NCI-H526 treated with DMSO at 0.1 percent for 48 hours (cell line): ENCODE results near the gene DLG4.

Experiments used
- DNase-seq: peaks from one replicate; lab custom pipeline; 2025; lab: John Stamatoyannopoulos, UW

Gene DLG4

DNA sequence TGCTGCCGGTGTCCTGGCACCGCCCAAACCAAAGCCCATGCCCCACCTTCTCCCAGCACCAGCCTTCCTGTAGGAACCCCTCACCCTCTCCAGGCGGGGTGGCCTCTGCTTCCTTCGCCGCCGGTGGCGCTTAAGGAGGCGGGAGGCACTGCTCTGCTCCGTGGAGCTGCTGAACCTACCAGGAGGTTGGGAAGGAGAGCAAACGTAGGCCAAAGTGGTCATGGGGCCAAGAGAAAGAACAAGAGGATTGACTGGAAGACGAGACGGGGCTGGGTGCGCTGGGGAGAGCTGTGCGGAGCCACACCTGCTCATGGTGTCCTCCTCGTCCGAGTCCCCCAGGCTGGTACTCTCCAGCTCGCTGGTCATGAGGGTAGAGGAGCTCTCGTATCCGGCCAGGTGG, 9.9 kb upstream of the DLG4 start:
- no peak for DNase-seq

DNA sequence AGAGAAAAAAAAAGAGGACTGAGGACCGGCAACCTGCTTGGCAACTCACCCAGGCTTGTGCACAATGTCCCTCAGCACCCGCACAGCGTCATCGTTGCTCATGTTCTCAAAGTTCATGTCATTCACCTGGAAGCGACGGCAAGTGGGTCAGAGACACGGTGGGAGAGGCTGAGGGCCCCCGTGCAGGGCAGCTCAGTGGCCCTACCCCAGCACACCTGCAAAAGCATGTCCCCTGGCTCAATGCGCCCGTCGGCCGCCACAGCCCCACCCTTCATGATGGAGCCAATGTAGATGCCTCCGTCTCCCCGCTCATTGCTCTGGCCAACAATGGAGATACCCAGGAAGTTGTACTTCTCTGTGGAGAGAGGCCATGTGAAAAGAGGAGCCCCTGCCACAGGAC, 9.3 kb upstream of the DLG4 start:
- no peak for DNase-seq

DNA sequence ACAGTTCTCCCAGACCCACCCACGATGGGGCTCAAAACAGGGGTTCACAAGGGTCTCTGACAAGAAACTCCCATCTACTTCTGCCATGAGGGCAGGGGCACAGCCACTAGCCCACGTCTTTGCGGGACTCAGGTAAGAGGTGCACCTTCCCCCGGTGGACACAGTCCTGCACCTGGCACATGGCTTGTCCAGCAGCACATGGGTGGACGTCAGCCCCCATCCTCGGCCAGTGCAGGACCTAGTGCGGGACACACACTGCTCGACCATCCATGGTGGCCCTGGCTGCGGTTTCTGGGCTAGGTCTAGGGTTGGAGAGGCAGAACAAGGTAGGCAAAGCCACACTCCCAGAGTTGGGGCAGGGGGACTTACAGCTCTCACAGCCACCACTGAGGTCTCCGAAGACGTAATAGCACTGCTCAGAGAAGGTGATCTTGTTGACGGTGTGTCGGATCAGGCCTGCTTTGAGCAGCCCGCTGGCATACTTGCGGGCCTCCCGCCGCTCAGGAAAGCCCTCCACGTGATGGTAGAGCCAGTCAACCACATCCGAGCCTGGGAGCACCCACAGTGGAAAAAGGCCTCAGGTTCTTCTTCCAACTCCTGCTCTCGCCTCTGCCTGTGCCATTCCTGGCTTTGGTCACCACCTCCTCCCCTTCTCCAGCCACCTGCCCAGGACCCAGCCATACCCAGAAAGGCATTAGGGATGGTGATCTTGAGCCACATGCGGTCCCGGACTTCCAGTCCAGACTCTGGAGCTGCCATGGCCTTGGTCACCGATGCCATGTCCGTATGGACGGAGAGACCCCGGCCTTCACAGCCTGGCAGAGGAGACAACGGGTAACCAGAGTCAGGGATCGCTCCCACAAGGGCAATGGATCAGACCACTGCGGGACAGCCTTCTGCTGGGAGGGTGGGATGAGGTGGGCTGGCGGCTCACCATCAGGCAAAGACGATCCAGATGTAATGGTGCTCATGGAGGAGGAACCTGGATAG, 7.4 kb upstream of the DLG4 start:
- DNase-seq, result no peak

DNA sequence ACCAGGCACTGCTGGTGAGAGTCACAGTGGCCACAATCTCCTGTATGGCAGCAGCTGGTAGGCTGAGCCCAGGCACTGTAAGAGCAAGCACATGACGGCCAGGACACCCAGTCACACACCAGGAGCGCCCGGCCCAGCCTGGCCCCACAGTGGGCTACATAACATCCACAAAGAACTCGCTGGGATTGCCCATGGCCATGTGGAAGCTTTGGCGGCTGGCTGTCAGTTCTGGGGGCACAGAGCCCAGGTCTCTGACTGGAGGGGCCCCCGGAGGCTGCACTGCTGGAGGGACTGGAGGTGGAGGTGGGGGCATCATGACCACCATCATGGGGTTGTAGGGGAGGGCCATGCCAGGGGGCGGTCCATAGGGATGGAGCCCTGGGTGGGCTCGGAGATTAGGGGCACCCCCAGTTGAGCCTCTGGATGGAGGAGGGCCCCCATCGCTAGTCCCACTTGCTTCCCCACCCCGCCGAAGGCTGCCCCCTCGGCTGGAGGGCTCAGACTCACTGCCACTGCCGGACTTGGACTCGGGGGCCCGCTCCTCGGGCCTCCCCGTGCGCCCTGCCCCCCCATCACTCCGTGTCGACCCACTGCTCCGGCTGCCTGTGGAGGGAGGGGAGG, 6.2 kb upstream of the DLG4 start:
- no peak for DNase-seq

DNA sequence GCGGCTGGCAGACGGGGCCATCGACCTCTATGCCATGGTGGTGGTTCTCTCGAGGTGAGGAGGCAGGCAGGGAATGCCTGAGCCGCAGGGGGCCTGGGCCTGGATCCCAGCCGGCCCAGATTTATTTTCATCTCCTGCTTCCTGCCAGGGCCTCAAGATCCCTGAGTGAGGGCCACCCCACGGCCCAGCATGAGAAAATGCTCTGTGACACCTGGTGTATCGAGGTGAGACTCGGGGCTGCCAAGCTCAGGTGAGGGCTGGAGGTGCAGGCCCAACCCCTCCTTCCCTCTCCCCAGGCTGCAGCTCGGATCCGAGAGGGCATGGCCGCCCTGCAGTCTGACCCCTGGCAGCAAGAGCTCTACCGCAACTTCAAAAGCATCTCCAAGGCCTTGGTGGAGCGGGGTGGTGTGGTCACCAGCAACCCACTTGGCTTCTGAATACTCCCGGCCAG, 5.0 kb upstream of the DLG4 start:
- DNase-seq, result no peak

DNA sequence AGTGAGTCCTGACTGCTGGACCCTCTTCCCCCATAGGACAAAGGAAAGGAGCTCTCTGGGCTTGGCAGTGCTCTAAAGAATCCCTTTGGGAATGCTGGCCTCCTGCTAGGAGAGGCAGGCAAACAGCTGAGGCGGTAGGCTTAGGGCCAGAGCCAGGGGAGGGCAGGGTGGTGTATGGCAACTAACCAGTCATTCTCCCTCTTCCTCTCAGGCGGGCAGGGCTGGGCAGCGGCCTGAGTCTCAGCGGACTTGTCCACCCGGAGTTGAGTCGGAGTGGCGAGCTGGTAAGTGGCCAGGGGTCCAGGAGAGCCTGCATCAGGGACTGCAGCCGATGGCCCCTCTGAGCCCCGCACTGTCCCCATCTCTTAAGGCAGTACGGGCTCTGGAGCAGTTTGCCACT, 4.5 kb upstream of the DLG4 start:
- no peak for DNase-seq

DNA sequence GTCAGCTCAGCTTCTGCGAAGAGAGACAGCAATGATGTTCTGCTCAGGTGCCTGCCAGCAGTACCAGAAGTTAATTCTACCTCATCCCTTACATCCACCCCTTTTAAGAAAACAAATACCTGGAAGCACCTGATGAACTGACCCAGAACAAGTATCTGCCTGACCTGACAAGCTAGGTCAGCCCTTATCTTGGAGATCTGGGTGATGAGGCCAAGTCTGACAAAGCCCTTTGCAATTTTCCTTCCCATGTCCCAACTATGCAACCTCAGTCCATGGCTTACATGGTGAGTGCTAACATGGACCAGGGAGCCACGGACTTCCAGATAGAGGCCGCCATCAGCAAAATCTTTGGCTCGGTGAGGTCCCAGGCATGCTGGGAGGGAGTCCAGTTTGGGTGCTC, 3.7 kb upstream of the DLG4 start:
- DNase-seq, result no peak

DNA sequence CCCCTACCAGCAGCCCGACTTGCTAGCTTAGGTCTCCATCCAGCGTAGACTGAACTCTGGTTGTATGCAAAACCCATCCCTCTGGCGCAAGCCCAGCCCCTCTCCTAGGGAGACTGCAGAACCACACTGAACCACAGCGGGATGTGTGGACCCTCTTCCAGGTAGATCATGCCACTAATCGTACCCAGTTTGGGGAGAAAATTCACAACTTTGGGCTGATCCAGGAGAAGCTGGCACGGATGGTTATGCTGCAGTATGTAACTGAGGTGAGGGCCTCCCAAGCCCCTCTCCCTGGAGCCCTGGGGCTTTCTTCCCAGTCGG, 3.3 kb upstream of the DLG4 start:
- DNase-seq, result no peak

DNA sequence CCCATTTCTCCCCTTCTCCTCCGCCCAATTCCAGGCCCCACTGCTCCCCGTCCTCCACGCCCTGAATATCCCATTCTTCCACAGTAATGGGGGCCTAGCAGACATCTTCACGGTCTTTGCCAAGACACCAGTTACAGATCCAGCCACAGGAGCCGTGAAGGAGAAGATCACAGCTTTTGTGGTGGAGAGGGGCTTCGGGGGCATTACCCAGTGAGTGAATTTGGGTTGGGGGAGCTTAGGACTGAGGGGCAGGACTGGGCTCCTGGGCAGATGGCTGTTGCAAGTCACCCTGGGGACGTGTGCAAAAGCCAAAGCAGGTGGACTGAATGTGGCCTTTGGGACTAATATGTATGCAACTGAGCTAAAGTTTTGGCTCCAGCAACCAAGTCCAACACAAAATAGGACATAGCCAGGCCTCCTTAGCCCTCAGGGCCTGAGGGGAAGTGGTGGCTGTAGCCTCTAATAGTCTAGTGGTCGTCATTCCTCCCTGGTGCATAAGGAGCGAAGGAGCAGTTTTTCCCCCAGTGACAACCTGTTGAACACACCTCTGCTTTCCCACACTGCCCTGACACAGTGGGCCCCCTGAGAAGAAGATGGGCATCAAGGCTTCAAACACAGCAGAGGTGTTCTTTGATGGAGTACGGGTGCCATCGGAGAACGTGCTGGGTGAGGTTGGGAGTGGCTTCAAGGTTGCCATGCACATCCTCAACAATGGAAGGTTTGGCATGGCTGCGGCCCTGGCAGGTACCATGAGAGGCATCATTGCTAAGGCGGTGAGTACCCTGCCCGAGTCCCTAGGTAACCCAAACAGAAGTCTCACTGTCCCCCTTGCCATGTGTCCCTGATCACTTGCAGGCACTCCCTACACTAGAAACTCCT, 2.7 kb upstream of the DLG4 start:
- DNase-seq, result no peak

DNA sequence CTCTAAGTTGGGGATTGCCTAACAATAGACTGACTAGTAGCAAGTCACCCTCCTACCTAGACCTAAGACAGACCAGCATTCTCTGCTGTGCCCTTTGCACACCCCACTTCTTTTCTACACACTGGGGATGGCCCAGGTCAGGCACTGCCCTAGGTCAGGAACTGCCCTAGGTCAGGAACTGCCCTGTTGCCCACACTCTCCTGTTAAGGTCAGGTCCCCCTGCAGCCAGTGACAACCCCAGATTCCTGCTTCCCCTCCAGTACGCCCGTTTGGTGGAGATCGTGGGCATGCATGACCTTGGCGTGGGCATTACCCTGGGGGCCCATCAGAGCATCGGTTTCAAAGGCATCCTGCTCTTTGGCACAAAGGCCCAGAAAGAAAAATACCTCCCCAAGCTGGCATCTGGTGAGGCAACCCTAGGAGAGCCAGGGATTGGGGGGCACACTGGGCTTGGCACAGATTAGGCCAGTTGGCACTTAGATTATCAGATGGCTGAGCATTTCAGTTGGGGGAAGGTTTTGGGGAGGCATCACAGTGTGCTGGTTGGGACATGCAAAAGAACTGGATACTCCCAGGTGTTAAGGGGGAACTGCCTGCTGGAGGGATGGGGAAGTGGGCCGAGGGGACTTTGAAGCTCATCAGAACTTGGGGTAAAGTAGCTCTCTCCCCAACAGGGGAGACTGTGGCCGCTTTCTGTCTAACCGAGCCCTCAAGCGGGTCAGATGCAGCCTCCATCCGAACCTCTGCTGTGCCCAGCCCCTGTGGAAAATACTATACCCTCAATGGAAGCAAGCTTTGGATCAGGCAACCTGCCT, 1.8 kb upstream of the DLG4 start:
- DNase-seq, result no peak

DNA sequence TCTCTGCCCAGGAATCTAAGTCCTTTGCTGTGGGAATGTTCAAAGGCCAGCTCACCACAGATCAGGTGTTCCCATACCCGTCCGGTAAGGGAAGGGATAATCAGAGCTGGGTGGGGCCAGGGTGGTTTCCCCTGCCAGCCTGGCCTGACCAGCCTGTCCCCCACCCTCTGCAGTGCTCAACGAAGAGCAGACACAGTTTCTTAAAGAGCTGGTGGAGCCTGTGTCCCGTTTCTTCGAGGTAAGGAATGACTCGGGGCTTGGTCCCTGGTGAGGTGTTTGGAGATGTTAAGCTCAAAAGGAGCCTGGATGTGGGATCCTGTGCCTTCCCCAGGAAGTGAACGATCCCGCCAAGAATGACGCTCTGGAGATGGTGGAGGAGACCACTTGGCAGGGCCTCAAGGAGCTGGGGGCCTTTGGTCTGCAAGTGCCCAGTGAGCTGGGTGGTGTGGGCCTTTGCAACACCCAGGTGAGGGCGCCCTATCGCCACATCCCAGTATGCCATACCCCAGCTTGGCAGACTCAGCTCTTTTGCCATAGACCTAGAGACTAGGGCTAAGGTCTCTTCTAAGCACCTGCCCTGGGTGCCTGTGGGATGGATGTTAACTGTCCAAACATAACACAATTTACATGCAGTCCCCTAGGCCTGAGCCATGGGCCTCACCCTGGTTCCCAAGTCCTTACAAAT, 1.1 kb upstream of the DLG4 start:
- no peak for DNase-seq

DNA sequence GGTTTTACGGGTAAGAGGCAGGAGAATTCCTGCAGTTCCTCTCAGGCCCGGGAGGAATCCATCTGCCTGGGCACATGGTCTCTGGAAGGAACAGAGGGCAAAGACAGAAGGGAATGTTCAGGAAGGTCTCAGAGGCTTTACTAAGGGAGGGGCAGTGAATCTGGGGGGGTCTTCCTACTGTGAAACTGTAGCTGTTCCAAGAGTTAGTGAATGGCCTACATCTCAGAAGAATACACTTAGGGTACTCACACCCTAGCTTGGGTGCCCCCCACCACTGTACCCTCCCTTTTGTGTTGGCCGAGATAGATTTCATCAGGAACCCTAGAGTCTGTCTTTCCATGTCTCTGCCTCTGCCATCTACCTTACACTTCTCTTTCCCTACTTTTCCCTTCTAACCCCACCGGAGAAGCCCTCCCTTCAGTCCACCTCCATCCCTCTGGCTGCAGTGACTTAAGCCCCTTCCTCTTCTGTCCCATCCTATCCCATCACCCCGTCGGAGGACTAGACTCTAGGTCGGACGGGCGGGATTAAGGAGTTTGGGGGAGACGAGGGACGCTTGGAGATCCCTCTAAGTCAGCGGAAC, 316 bp downstream of the DLG4 start:
- no peak for DNase-seq

DNA sequence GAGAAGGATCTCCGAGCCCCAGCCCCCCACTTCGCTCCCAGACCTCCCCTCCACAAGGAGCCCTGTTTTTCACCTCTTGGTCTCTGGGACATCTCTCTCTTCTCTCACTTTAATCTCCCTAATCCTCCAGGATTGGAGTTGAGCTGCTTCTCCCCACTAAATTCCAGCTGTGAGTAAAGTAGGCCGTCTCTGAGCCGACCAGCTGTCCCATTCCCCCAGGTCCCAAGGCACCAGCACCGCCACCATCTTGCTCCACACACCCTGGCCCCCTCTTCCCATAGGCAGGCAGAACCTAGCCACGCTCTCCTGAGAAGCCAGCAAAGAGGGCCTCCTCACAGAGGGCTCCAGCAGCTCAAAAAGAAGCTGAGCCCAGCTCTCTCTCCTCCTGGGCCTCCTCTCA, 878 bp downstream of the DLG4 start:
- DNase-seq, result no peak

DNA sequence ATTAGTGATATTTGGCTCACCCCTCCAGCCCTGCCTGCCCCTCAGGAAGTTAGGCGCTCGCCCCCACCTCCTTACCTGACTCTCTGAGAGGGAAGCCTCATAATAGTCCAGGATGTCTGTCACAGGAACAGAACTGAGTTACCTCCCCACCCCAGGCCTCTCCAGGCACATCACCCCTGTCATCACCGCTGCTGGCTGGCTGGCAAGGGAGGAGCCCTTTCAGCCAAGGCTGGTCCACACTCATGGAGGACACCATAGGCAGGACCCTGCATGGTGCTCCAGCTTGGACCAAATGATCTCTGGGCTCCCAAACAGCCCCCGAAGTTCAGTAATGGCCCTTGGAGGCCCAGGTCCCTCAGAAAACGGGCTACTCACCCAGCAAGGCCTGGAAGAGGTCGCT, 1.5 kb downstream of the DLG4 start:
- no peak for DNase-seq

DNA sequence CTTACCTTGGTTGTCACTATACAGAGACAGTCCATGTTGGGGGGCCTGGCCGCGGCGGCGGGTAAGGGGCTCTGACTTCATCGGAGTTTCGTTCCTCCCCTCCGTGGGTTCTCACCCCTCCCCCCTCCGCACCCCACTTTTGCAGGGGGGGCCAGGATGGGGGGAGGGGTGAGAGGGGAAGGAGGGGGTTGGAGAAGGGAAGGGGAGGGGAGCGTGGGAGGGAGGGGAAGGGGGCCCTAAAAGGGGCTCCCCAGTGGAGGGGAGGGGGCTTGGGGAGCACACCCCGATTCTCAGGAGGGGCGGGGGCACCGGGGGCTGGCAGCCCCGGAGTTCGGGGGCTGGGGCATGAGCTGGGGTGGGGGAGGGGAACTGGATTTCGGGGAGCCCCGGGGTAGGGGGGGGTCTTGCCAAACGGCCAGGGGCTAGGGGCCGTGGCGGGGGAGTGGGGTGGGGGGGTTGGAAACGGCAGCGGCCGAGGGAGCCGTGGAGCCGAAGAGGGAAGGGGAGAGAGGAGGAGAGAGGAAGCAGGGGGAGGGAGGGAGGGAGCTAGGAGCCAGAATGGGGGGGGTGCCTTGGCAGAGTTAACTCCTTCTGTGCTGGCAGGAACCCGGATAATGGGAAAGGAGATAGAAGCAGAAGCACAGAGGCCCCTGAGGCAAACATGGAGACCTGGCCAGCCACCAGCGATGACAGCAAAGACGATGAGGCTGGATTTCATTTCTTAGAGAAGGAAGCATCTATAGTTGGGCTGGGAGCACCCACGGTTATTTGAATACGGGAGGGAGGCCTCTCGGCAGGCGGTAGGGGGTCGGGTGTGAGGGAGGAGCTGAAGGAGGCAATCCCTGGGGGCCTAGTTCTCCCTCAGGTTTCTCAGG, 2.3 kb downstream of the DLG4 start:
- DNase-seq, result no peak

DNA sequence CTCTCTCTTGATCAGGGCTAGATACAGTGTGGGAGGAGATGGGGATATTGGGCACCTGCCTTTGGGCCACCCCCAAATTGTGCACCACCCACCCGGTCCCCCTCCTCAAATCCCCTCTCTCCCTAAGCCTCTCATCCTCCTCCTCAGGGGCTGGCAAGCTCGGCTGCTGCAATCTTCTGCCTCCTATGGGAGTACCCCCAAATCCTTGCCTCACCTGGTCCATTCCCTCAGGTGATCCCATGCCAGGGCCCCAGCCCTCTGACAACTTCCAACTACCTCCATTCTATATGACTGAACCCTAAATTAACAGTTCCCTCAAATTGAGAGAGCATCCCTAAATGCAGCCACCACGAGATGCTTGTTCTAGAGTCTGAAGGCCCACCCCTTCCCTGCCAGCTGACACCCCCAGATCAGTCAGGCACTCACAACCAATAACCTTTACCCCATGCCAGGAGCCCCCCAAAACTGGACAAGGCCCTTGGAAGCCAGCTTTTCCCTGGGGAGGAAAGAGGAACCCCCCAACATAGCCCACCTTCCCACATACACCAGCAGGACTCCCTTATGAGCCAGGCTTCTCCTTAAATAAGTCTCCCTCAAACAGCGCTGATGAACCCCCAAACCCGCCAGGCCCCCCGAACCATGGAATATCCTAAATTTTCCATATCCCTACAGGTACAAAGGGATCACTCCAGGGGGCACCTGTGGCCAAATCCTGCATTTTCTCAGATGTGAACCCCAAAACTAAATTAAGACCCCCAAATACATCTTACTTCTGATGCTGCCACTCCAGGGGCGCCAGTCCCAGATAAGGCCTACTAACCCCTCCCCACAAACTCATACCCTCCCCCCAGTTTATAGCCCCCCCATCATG, 3.2 kb downstream of the DLG4 start:
- DNase-seq, result no peak

DNA sequence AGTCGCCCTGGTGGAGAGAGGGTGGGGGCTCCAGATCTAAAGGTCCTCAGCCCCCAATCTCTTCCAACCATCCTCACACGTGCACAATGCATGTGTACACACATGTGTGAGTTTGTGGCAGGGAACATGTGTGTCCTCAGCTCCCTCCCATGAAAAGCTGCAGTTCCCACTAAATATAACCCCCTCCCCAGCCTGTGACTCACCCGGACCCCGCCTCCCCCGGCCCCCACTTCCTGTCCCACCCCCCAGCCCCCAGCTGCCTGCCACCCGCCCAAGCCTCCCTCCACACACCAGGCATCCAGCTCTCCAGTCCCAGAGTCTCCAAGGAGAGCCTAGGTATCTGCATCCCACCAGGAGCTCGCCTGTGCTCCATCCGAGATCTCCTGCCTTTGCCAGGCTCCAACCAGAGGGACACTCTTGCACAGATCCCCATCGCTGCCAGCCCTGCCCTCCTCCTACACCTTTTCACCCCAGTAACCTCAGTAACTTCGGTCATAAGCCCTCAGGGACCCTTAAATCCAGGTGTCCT, 3.9 kb downstream of the DLG4 start:
- DNase-seq, result no peak

DNA sequence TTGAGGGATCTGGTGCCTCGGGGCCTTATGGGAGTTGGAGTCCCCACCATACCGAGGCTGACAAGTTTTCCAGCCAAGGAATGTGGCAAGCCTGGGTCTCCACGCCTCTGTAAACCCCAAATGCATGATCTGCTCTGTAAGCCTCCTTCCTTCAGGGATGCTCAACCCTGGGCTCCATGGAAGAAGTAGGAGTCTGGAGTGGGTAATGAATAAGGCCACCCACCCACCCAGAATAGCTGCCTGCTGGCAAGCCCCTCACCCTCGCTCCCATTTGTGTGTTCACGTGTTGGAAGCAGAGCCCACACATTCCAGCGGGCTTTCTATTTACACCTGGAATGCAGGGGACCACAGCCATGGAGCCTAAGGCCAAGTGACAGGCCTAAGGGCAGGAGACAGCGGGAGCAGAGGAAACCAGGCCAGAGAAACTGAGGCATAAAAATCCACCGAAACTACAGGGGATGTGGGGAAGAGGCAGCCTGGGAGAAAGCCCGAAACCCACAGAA, 4.4 kb downstream of the DLG4 start:
- no peak for DNase-seq
